BLaER1 treated with 17β-estradiol and CSF1 and Interleukin-3, amounts not matched to agents 10 nM and 100 nM (cell line): ENCODE results near the gene LEPR.
"Not testable (repeated sequence)": the region's sequence is repeated elsewhere in the genome, so short reads cannot be mapped to it uniquely, and the experiment has no call there.

Experiments
- H3K27ac ChIP-seq, 11 experiments: shearing (Covaris generic); formaldehyde crosslinking; 2 replicates each; pipeline ENCODE4 v1.8.1; 2022
- H3K27me3 ChIP-seq, 11 experiments: shearing (Covaris generic); formaldehyde crosslinking; 2 replicates each; pipeline ENCODE4 v1.8.1; 2022
- H3K36me3 ChIP-seq, 11 experiments: shearing (Covaris generic); formaldehyde crosslinking; 2 replicates each; pipeline ENCODE4 v1.8.1; 2022
- H3K4me1 ChIP-seq, 10 experiments: shearing (Covaris generic); formaldehyde crosslinking; 2 replicates each; pipeline ENCODE4 v1.8.1; 2022
- H3K4me2 ChIP-seq, 11 experiments: shearing (Covaris generic); formaldehyde crosslinking; 2 replicates each; pipeline ENCODE4 v1.8.1; 2022
- H3K4me3 ChIP-seq, 10 experiments: shearing (Covaris generic); formaldehyde crosslinking; 2 replicates each; pipeline ENCODE4 v1.8.1; 2022
- H3K9ac ChIP-seq, 11 experiments: shearing (Covaris generic); formaldehyde crosslinking; 2 replicates each; pipeline ENCODE4 v1.8.1; 2022
- H3K9me3 ChIP-seq, 11 experiments: shearing (Covaris generic); formaldehyde crosslinking; replicated peaks in 1 of 11; 2 replicates each; pipeline ENCODE4 v1.8.1; 2022
- H4K20me1 ChIP-seq, 11 experiments: shearing (Covaris generic); formaldehyde crosslinking; 2 replicates each; pipeline ENCODE4 v1.8.1; 2022
- Cebpa-rat ChIP-seq, 11 experiments: shearing (Covaris generic); IDR thresholded peaks; 2 replicates each; pipeline ENCODE4 v1.8.1; 2022

LEPR gene

GRCh38 chr1:65440322-65440900 lies 19.9 kb downstream of the LEPR start:
- Histone ChIP-seq H3K27ac (peak overlapping the region in 1 of 11 experiments; percentile 15; a peak in 1 of 22 replicates), H3K9me3 (no peaks in the 10 kb centered on the region), H3K9ac (no peak overlapping the region), H3K27me3 (no peaks in the 10 kb centered on the region), H3K4me2 (peak overlapping the region in 4 of 11 experiments; percentile 11 to 37 (median 24); a peak in 6 of 22 replicates), H3K36me3 (peaks cover 0 to 29% (median 4%) of the 10 kb centered on the region in 11 experiments; a peak in 7 of 22 replicates), H4K20me1 (no peaks in the 10 kb centered on the region), H3K4me3 (no peak overlapping the region), H3K4me1 (peaks cover 0 to 14% (median 6%) of the 10 kb centered on the region in 10 experiments; a peak in 6 of 20 replicates)
- TF ChIP-seq Cebpa-rat (IDR thresholded peaks at IDR 0.05) = no peak

- Histone ChIP-seq H3K4me1 (peaks cover 0 to 14% (median 6%) of the 10 kb centered on the region in 10 experiments; a peak in 6 of 20 replicates), H4K20me1 (no peaks in the 10 kb centered on the region), H3K4me2 (no peak overlapping the region; a peak in 1 of 22 replicates), H3K27ac (peak overlapping the region in 1 of 11 experiments; percentile 15; a peak in 1 of 22 replicates), H3K9ac (no peak overlapping the region), H3K9me3 (no peaks in the 10 kb centered on the region), H3K27me3 (no peaks in the 10 kb centered on the region), H3K4me3 (no peak overlapping the region), H3K36me3 (peaks cover 0 to 24% (median 3%) of the 10 kb centered on the region in 11 experiments; a peak in 6 of 22 replicates)
- no peak for TF ChIP-seq Cebpa-rat (IDR thresholded peaks at IDR 0.05)
These were observed 20.4 kb downstream of the LEPR start for GRCh38 chr1:65440915-65441314.

GRCh38 chr1:65441464-65441863 lies 21.0 kb downstream of the LEPR start:
- Histone ChIP-seq H3K9me3 (no peaks in the 10 kb centered on the region), H3K27ac (peak overlapping the region in 1 of 11 experiments; percentile 5; a peak in 1 of 22 replicates)

GRCh38 chr1:65442442-65442841 lies 22.0 kb downstream of the LEPR start:
- H3K4me1 ChIP-seq = peaks cover 0 to 14% (median 6%) of the 10 kb centered on the region in 10 experiments; a peak in 6 of 20 replicates
- no peak overlapping the region for H3K4me2 ChIP-seq
- H3K9ac ChIP-seq = no peak overlapping the region
- no peaks in the 10 kb centered on the region for H4K20me1 ChIP-seq
- H3K36me3 ChIP-seq = peaks cover 0 to 9% (median 0%) of the 10 kb centered on the region in 11 experiments; a peak in 1 of 22 replicates
- TF ChIP-seq Cebpa-rat (IDR thresholded peaks at IDR 0.05) = no peak
- H3K4me3 ChIP-seq = no peak overlapping the region
- H3K9me3 ChIP-seq = no peaks in the 10 kb centered on the region
- no peaks in the 10 kb centered on the region for H3K27me3 ChIP-seq
- no peak overlapping the region for H3K27ac ChIP-seq

More at GRCh38 chr1:65441464-65441863, 21.0 kb downstream of the LEPR start:
- no peak overlapping the region for H3K4me2 ChIP-seq
- no peaks in the 10 kb centered on the region for H4K20me1 ChIP-seq
- peaks cover 0 to 19% (median 0%) of the 10 kb centered on the region in 11 experiments; a peak in 1 of 22 replicates for H3K36me3 ChIP-seq
- H3K4me1 ChIP-seq = peaks cover 0 to 14% (median 6%) of the 10 kb centered on the region in 10 experiments; a peak in 6 of 20 replicates
- no peaks in the 10 kb centered on the region for H3K27me3 ChIP-seq
- H3K4me3 ChIP-seq = no peak overlapping the region
- no peak for TF ChIP-seq Cebpa-rat (IDR thresholded peaks at IDR 0.05)
- H3K9ac ChIP-seq = no peak overlapping the region

- Histone ChIP-seq H3K9me3 (no peaks in the 10 kb centered on the region), H3K27ac (no peak overlapping the region), H3K9ac (no peak overlapping the region), H3K27me3 (no peaks in the 10 kb centered on the region), H4K20me1 (no peaks in the 10 kb centered on the region), H3K4me3 (no peak overlapping the region), H3K4me2 (no peak overlapping the region), H3K4me1 (peaks cover 0 to 14% (median 6%) of the 10 kb centered on the region in 10 experiments; a peak in 6 of 20 replicates), H3K36me3 (no peaks in the 10 kb centered on the region)
- no peak for TF ChIP-seq Cebpa-rat (IDR thresholded peaks at IDR 0.05)
These were observed 23.2 kb downstream of the LEPR start for GRCh38 chr1:65443647-65444046.

GRCh38 chr1:65444128-65444640 lies 23.7 kb downstream of the LEPR start:
- Histone ChIP-seq H3K27me3 (no peaks in the 10 kb centered on the region), H3K27ac (no peak overlapping the region), H3K4me1 (peaks cover 0 to 14% (median 6%) of the 10 kb centered on the region in 10 experiments; a peak in 6 of 20 replicates), H3K9ac (no peak overlapping the region), H4K20me1 (no peaks in the 10 kb centered on the region), H3K9me3 (no peaks in the 10 kb centered on the region), H3K4me3 (no peak overlapping the region), H3K4me2 (no peak overlapping the region), H3K36me3 (no peaks in the 10 kb centered on the region)
- no peak for TF ChIP-seq Cebpa-rat (IDR thresholded peaks at IDR 0.05)

- Histone ChIP-seq H3K4me2 (no peak overlapping the region), H3K4me1 (peaks cover 0 to 3% (median 0%) of the 10 kb centered on the region in 10 experiments; a peak in 1 of 20 replicates), H3K9me3 (no peaks in the 10 kb centered on the region), H4K20me1 (no peaks in the 10 kb centered on the region), H3K27me3 (no peaks in the 10 kb centered on the region), H3K27ac (no peak overlapping the region), H3K4me3 (no peak overlapping the region), H3K36me3 (no peaks in the 10 kb centered on the region), H3K9ac (no peak overlapping the region)
- TF ChIP-seq Cebpa-rat (IDR thresholded peaks at IDR 0.05) = peak in 2 of 11 experiments; percentile 14 to 63; a peak in 3 of 22 replicates
These were observed 25.4 kb downstream of the LEPR start for GRCh38 chr1:65445837-65446236.

- no peak overlapping the region for H3K9ac ChIP-seq
- no peaks in the 10 kb centered on the region for H3K27me3 ChIP-seq
- no peak overlapping the region for H3K27ac ChIP-seq
- TF ChIP-seq Cebpa-rat (IDR thresholded peaks at IDR 0.05) = no peak
- no peaks in the 10 kb centered on the region for H4K20me1 ChIP-seq
- H3K9me3 ChIP-seq = no peaks in the 10 kb centered on the region; a peak in 1 of 22 replicates
- no peaks in the 10 kb centered on the region for H3K4me1 ChIP-seq
- no peak overlapping the region for H3K4me3 ChIP-seq
- no peak overlapping the region for H3K4me2 ChIP-seq
- H3K36me3 ChIP-seq = no peaks in the 10 kb centered on the region
These were observed 28.9 kb downstream of the LEPR start for GRCh38 chr1:65449214-65449823.

GRCh38 chr1:65455678-65456077 lies 35.2 kb downstream of the LEPR start:
- H3K36me3 ChIP-seq, H3K4me1 ChIP-seq, H3K27me3 ChIP-seq, H4K20me1 ChIP-seq, H3K27ac ChIP-seq, H3K4me2 ChIP-seq, H3K9me3 ChIP-seq, H3K4me3 ChIP-seq, H3K9ac ChIP-seq: not testable (repeated sequence)
